Suprapubic skin (tissue), 4 donors: ENCODE data around the gene GALP.

Experiments used
- CTCF ChIP-seq, 2 donors: fragments of 200-600 bp in 1 of 2; fragments of 450-650 bp in 1 of 2; sonication (generic) in 1 of 2; IDR thresholded peaks; one replicate each; pipeline ENCODE4 v1.5.1; 2016 to 2019; ENCODE audit warnings: antibody characterized with exemption in 2 of 2, mild to moderate bottlenecking in 1 of 2, moderate library complexity in 1 of 2
- EP300 ChIP-seq: sonication (generic); formaldehyde crosslinking; IDR thresholded peaks from one replicate; pipeline ENCODE4 v1.6.1; 2017; ENCODE audit warnings: antibody characterized with exemption
- POLR2A ChIP-seq, 2 donors: fragments of 450-650 bp; IDR thresholded peaks; one replicate each; pipeline ENCODE4 v1.6.1; 2017; ENCODE audit warnings: antibody characterized with exemption in 2 of 2, mild to moderate bottlenecking in 2 of 2, moderate library complexity in 2 of 2
- POLR2AphosphoS5 ChIP-seq, 3 donors: sonication (generic); formaldehyde crosslinking; IDR thresholded peaks; one replicate each; pipeline ENCODE4 v1.6.1; 2017; ENCODE audit warnings: antibody characterized with exemption in 3 of 3

DNA sequence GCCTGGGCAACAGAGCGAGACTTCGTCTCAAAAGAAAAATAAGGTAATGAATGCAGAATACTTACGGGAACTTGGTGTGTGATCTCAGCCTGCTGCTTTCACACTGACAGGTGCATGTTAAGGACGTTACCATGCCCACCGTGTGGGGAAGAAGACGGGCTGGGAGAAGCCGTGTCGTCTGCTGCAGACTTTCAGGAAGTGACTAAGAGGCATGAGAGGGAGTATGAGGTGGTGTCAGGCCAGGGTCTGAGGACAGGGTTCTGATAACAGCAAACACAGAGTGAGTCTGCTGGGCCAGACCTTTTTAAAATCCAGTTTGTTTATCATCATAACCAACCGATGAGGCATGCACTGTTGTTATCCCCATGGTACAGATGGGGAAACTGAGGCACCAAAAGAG lies 13.6 kb upstream of the GALP start:
- TF ChIP-seq CTCF (IDR thresholded peaks at IDR 0.05) (no peak), EP300 (no peak), POLR2AphosphoS5 (IDR thresholded peaks at IDR 0.05) (no peak), POLR2A (IDR thresholded peaks at IDR 0.05) (no peak)
